Activated T-helper 2 cell treated with anti-CD3 and anti-CD28 coated beads, Interferon-gamma antibody, Interleukin-2, Interleukin-4, amounts not matched to agents 10 μg/mL and 5 μg/mL and 100 μg/mL, durations not matched to agents 14 hours and 24 hours and 36 hours (primary cell): ENCODE data around the gene MCTP2. TPM values are rescaled to one million over a fixed set of nuclear protein-coding genes. Genes with fewer than 3 reads are reported as not detected.

Experiments
- DNase-seq: peaks from one replicate; pipeline ENCODE4 v3.0.0; 2021; ENCODE audit warnings: low spot score
- H3K27ac Mint-ChIP-seq: one replicate; pipeline ENCODE4 v1.8.0; 2021; ENCODE audit warnings: mixed read lengths
- H3K27me3 Mint-ChIP-seq: one replicate; pipeline ENCODE4 v1.8.0; 2021; ENCODE audit warnings: low read depth, mixed read lengths
- H3K36me3 Mint-ChIP-seq: one replicate; pipeline ENCODE4 v1.8.0; 2021; ENCODE audit warnings: low read depth, mixed read lengths
- H3K4me1 Mint-ChIP-seq: one replicate; pipeline ENCODE4 v1.8.0; 2021; ENCODE audit warnings: low read depth, mixed read lengths
- H3K4me3 Mint-ChIP-seq: one replicate; pipeline ENCODE4 v1.8.0; 2021; ENCODE audit warnings: low read depth, mild to moderate bottlenecking, moderate library complexity, mixed read lengths
- H3K9me3 Mint-ChIP-seq: one replicate; pipeline ENCODE4 v1.8.0; 2021; ENCODE audit warnings: mixed read lengths
- intact Hi-C: fragments of 100-400 bp; cut with micrococcal nuclease; formaldehyde crosslinking; loops from one replicate; pipeline ENCODE4 v1.15.1; 2023
- total RNA-seq: library from RNA; stranded (reverse); gene quantifications from 2 replicates; pipeline ENCODE4 v1.2.3, GENCODE V29; 2022

The MCTP2 gene
- total RNA-seq, 1 donor from 2014 or later = 91.5 TPM

- intact Hi-C loops = loop anchor here (1.0 to 2.0 kb wide), 5 partner anchors 19 to 160 kb away; partner anchors contain the start of gene MCTP2
- peak; percentile 44 for DNase-seq
- peak overlapping the region; percentile 5 for H3K27ac Mint-ChIP-seq
- no peaks in the 10 kb centered on the region for H3K9me3 Mint-ChIP-seq
- peaks cover 53% of the 10 kb centered on the region for H3K36me3 Mint-ChIP-seq
- no peaks in the 10 kb centered on the region for H3K27me3 Mint-ChIP-seq
- H3K4me1 Mint-ChIP-seq = peaks cover 30% of the 10 kb centered on the region
- no peak overlapping the region for H3K4me3 Mint-ChIP-seq
These were observed 92.9 kb downstream of the MCTP2 start for GRCh38 chr15:94324117-94324826.

- no peak for DNase-seq
- Mint-ChIP-seq H3K4me1 (peaks cover 30% of the 10 kb centered on the region), H3K27ac (no peak overlapping the region), H3K9me3 (no peaks in the 10 kb centered on the region), H3K36me3 (peaks cover 56% of the 10 kb centered on the region), H3K4me3 (no peak overlapping the region), H3K27me3 (no peaks in the 10 kb centered on the region)
- intact Hi-C loops = loop anchor here (1.0 to 2.0 kb wide), 5 partner anchors 20 to 161 kb away; partner anchors contain the start of gene MCTP2
These were observed 93.7 kb downstream of the MCTP2 start for GRCh38 chr15:94324835-94325767.

GRCh38 chr15:94327356-94327936 lies 96.1 kb downstream of the MCTP2 start:
- Mint-ChIP-seq H3K9me3 (no peaks in the 10 kb centered on the region), H3K4me3 (no peak overlapping the region), H3K4me1 (peaks cover 31% of the 10 kb centered on the region), H3K36me3 (peaks cover 44% of the 10 kb centered on the region), H3K27me3 (no peaks in the 10 kb centered on the region), H3K27ac (no peak overlapping the region)
- intact Hi-C loops = no loop called here
- no peak for DNase-seq

GRCh38 chr15:94331731-94332130 lies 100.4 kb downstream of the MCTP2 start:
- peaks cover 11% of the 10 kb centered on the region for H3K4me1 Mint-ChIP-seq
- peaks cover 30% of the 10 kb centered on the region for H3K36me3 Mint-ChIP-seq
- no peak overlapping the region for H3K4me3 Mint-ChIP-seq
- H3K9me3 Mint-ChIP-seq = no peaks in the 10 kb centered on the region
- H3K27me3 Mint-ChIP-seq = no peaks in the 10 kb centered on the region
- intact Hi-C loops = no loop called here
- H3K27ac Mint-ChIP-seq = no peak overlapping the region
- DNase-seq = no peak

GRCh38 chr15:94335616-94336015 lies 104.3 kb downstream of the MCTP2 start:
- Mint-ChIP-seq H3K9me3 (no peaks in the 10 kb centered on the region), H3K27me3 (no peaks in the 10 kb centered on the region), H3K27ac (no peak overlapping the region), H3K36me3 (peaks cover 24% of the 10 kb centered on the region), H3K4me1 (peaks cover 3% of the 10 kb centered on the region), H3K4me3 (no peak overlapping the region)
- DNase-seq = no peak
- intact Hi-C loops = no loop called here

GRCh38 chr15:94336817-94337467 lies 105.6 kb downstream of the MCTP2 start:
- H3K4me1 Mint-ChIP-seq = peaks cover 3% of the 10 kb centered on the region
- no peak overlapping the region for H3K27ac Mint-ChIP-seq
- H3K27me3 Mint-ChIP-seq = no peaks in the 10 kb centered on the region

GRCh38 chr15:94338243-94338846 lies 107.0 kb downstream of the MCTP2 start:
- peaks cover 3% of the 10 kb centered on the region for H3K4me1 Mint-ChIP-seq
- DNase-seq = no peak
- H3K27me3 Mint-ChIP-seq = no peaks in the 10 kb centered on the region
- no peaks in the 10 kb centered on the region for H3K9me3 Mint-ChIP-seq
- intact Hi-C loops = no loop called here
- peaks cover 32% of the 10 kb centered on the region for H3K36me3 Mint-ChIP-seq
- no peak overlapping the region for H3K27ac Mint-ChIP-seq
- H3K4me3 Mint-ChIP-seq = no peak overlapping the region

More at GRCh38 chr15:94336817-94337467, 105.6 kb downstream of the MCTP2 start:
- no peak for DNase-seq
- H3K4me3 Mint-ChIP-seq = no peak overlapping the region
- no peaks in the 10 kb centered on the region for H3K9me3 Mint-ChIP-seq
- peaks cover 29% of the 10 kb centered on the region for H3K36me3 Mint-ChIP-seq
- intact Hi-C loops = no loop called here

GRCh38 chr15:94346282-94346681 lies 114.9 kb downstream of the MCTP2 start:
- Mint-ChIP-seq H3K27ac (no peak overlapping the region), H3K9me3 (no peaks in the 10 kb centered on the region), H3K4me1 (peaks cover 5% of the 10 kb centered on the region), H3K27me3 (no peaks in the 10 kb centered on the region), H3K36me3 (peaks cover 45% of the 10 kb centered on the region), H3K4me3 (no peak overlapping the region)
- intact Hi-C loops = no loop called here
- DNase-seq = no peak

GRCh38 chr15:94348084-94348483 lies 116.7 kb downstream of the MCTP2 start:
- Mint-ChIP-seq H3K4me3 (no peak overlapping the region), H3K9me3 (no peaks in the 10 kb centered on the region), H3K27me3 (no peaks in the 10 kb centered on the region), H3K36me3 (peaks cover 62% of the 10 kb centered on the region), H3K4me1 (peaks cover 5% of the 10 kb centered on the region), H3K27ac (no peak overlapping the region)
- intact Hi-C loops = no loop called here
- DNase-seq = no peak

- intact Hi-C loops = no loop called here
- H3K4me3 Mint-ChIP-seq = no peak overlapping the region
- H3K27ac Mint-ChIP-seq = no peak overlapping the region
- DNase-seq = no peak
- peaks cover 2% of the 10 kb centered on the region for H3K4me1 Mint-ChIP-seq
- peaks cover 60% of the 10 kb centered on the region for H3K36me3 Mint-ChIP-seq
- H3K27me3 Mint-ChIP-seq = no peaks in the 10 kb centered on the region
- H3K9me3 Mint-ChIP-seq = no peaks in the 10 kb centered on the region
These were observed 119.7 kb downstream of the MCTP2 start for GRCh38 chr15:94351031-94351535.

- DNase-seq = no peak
- H3K4me1 Mint-ChIP-seq = peaks cover 2% of the 10 kb centered on the region
- H3K4me3 Mint-ChIP-seq = no peak overlapping the region
- intact Hi-C loops = no loop called here
- H3K27ac Mint-ChIP-seq = no peak overlapping the region
- H3K27me3 Mint-ChIP-seq = no peaks in the 10 kb centered on the region
- H3K36me3 Mint-ChIP-seq = peaks cover 60% of the 10 kb centered on the region
- H3K9me3 Mint-ChIP-seq = no peaks in the 10 kb centered on the region
These were observed 121.5 kb downstream of the MCTP2 start for GRCh38 chr15:94352636-94353487.
